GM12891 (cell line): Measurements from ENCODE around the gene DHRS13.
"Not testable (repeated sequence)": the region's sequence is repeated elsewhere in the genome, so short reads cannot be mapped to it uniquely, and the experiment has no call there.

Experiments
- DNase-seq: peaks from one replicate; pipeline ENCODE4 v3.0.0; 2011; ENCODE audit warnings: low spot score; ENCODE audit not compliant: insufficient read length
- FAIRE-seq: peaks from 2 replicates; lab custom pipeline; 2011; peaks lifted over from hg19 to GRCh38; lab: Jason Lieb, UNC
- PAX5 ChIP-seq: IDR thresholded peaks from 2 replicates; pipeline ENCODE4 v1.6.1; 2011; ENCODE audit warnings: low read length, moderate library complexity, mild to moderate bottlenecking; ENCODE audit not compliant: insufficient read depth, severe bottlenecking
- POLR2A ChIP-seq: IDR thresholded peaks from 2 replicates; pipeline ENCODE4 v1.6.1; 2011; ENCODE audit warnings: low read depth, low read length, control low read depth
- POLR2AphosphoS5 ChIP-seq: IDR thresholded peaks from 2 replicates; pipeline ENCODE4 v1.6.1; 2011; ENCODE audit warnings: low read depth, low read length, control low read depth
- POU2F2 ChIP-seq: IDR thresholded peaks from 2 replicates; pipeline ENCODE4 v1.6.1; 2011; ENCODE audit warnings: low read depth, mild to moderate bottlenecking, control low read depth, low read length, moderate library complexity
- SPI1 ChIP-seq: IDR thresholded peaks from 2 replicates; pipeline ENCODE4 v1.6.1; 2011; ENCODE audit warnings: low read depth, low read length, control low read depth
- TAF1 ChIP-seq: IDR thresholded peaks from 2 replicates; pipeline ENCODE4 v1.6.1; 2011; ENCODE audit warnings: low read depth, low read length, control low read depth

The DHRS13 gene

GRCh38 chr17:28885951-28886350 is 16.9 kb downstream of the DHRS13 start:
- TF ChIP-seq POLR2A (no peak), POU2F2 (no peak), TAF1 (no peak), SPI1 (no peak), POLR2AphosphoS5 (no peak), PAX5 (no peak)

DNA sequence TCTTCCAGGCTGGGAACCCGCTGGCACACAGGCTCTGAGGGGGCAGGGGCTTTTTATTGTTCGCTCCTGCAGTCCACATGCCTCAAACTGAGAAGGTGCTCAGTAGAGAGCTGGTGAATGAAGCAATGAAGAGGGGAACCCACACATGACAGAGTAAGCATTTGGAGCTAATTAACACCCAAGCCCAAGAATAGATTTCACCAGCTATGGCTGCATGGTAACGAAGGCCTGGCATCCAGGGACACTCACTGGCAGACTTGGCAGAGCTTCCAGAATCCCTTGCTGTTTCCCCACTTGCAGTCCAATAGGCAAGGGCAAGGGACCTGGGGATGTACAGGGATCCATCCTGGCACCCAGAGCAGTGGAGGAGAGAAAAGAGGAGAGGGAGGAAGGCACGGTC is 17.5 kb downstream of the DHRS13 start:
- no peak for TF ChIP-seq POU2F2
- TF ChIP-seq PAX5, result no peak
- no peak for TF ChIP-seq POLR2AphosphoS5
- TF ChIP-seq POLR2A, result no peak
- TF ChIP-seq SPI1, result no peak
- TF ChIP-seq TAF1, result no peak
- FAIRE-seq (no peak), DNase-seq (no peak)

More at GRCh38 chr17:28885951-28886350, 16.9 kb downstream of the DHRS13 start:
- DNase-seq, result no peak
- FAIRE-seq, result no peak

DNA sequence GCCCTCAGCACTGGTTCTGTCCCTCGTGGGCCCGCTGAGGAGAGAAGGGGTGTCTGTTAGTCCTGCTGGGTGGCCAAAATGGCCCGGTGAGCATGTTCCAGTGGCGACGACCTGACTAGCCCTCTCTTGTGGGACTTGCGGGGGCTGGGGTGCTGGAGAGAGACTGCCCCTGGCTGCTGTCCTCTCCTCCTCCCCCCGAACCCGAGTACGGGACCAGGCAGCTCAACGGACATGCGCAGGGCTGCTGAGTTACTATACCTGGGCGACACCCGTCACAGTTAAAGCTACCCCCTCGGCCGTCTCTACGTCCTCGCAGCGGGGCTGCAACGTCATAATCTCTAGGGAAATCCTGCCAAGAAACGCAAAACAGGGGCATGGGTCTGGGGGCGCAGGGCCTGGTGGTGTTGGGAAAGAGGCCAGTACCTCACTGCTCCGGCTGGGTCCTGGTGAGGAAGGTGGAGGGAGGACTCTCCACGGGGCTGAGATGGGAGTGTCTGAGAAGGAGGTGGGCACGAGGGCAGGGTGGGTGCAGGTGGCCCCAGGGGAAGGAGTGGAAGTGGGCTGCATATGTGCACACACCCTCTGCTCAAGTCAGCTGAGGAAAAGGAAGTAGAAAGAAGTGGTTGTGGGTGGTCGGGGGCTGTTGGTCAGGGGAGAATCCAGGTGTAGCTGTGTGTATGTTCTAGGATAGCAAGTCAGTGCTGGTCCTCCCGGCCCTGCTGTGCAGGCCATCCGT is 18.7 kb downstream of the DHRS13 start:
- TF ChIP-seq POLR2A (no peak), POLR2AphosphoS5 (no peak)

GRCh38 chr17:28882154-28882895 is 20.6 kb downstream of the DHRS13 start:
- DNase-seq, result no peak
- TF ChIP-seq POLR2AphosphoS5, result no peak
- TF ChIP-seq POU2F2, result no peak
- no peak for FAIRE-seq

More for the DNA sequence above, 18.7 kb downstream of the DHRS13 start:
- FAIRE-seq, result no peak
- no peak for DNase-seq

DNA sequence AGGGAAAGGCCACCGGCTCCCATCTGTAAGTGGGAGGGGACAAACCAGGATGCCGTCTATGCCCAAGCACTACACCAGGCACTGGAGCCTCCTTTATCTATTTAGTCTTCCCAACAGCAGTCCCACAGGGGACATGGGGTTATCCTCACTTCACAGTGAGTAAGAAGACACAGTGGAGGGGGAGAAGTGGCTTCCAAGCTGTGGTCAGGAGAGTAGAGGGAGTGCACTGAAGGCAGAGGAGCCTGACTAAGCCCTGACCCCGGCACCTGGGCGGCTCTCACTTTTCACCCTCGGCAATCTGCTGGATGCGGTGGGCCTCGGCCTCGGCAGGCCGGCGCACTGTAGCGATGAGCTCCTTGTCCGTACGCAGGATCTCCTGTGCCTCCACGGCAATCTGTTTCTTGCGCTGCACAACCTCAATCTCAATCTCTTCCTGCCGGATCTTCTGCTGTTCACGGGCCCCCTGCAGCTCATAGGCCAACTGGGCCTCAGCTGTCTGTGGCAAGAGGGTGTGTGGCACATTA is 21.3 kb downstream of the DHRS13 start:
- TF ChIP-seq POLR2A, result no peak
- no peak for DNase-seq
- FAIRE-seq, result no peak

DNA sequence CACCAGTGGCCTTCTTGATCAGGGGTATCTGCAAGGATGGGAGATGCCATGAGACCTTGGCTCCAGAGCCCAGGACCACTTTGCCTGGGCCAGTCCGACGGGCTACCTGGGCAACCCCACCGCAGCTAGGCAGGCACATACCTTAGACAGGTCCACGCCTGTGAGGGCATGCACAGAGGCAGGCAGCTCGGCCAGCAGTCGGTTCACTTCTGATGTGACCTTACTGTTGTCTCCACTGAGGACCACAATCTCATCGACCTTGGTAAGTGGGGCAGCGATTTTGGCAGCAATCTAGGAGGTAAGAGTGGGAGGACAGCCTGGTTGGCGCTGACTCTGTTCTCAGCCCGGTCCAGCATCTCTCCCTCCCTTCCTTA is 22.3 kb downstream of the DHRS13 start:
- DNase-seq (no peak), FAIRE-seq (no peak)
- no peak for TF ChIP-seq SPI1
- no peak for TF ChIP-seq POLR2A
- TF ChIP-seq TAF1, result no peak
- no peak for TF ChIP-seq PAX5
- no peak for TF ChIP-seq POLR2AphosphoS5
- no peak for TF ChIP-seq POU2F2

DNA sequence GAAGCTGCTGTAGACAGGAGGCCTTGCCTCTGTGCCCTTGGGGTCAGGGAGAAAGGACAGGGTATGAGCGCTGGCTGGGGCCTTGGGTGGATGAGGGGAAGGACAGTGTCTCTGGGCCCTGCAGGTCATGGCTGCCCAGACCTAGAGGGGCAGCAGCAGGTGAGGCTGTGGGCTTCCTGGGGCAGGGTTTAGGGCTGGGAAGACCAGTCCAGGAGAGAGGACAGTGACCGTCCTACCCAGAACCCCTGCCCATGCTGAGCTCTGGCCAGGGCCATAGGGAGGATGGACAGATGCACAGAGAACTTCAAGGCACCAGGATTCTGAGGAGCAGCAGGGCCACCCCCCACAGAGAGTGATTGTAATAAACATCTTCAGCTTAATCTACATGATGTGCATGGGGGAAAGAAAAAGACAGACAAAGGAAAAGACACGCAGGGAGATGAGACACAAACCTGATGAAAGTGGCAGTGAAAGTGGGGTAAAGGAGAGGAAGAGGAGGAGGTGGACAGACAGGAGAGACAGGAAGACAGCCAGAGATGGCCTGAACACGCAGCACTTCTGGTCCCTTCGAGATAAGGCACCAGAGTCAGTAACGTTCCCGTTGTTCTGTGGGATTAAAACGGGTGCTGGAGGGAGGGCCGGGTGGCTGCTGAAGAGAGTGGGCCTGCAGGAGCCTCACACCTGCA is 22.9 kb downstream of the DHRS13 start:
- FAIRE-seq (no peak), DNase-seq (no peak)
- no peak for TF ChIP-seq TAF1
- no peak for TF ChIP-seq SPI1

GRCh38 chr17:28878981-28879380 is 23.9 kb downstream of the DHRS13 start:
- DNase-seq (peak; percentile 70), FAIRE-seq (peak; percentile 91)
- TF ChIP-seq PAX5, result no peak
- TF ChIP-seq TAF1, result no peak
- TF ChIP-seq POLR2AphosphoS5, result no peak
- TF ChIP-seq POLR2A, result no peak
- TF ChIP-seq POU2F2, result no peak
- no peak for TF ChIP-seq SPI1

DNA sequence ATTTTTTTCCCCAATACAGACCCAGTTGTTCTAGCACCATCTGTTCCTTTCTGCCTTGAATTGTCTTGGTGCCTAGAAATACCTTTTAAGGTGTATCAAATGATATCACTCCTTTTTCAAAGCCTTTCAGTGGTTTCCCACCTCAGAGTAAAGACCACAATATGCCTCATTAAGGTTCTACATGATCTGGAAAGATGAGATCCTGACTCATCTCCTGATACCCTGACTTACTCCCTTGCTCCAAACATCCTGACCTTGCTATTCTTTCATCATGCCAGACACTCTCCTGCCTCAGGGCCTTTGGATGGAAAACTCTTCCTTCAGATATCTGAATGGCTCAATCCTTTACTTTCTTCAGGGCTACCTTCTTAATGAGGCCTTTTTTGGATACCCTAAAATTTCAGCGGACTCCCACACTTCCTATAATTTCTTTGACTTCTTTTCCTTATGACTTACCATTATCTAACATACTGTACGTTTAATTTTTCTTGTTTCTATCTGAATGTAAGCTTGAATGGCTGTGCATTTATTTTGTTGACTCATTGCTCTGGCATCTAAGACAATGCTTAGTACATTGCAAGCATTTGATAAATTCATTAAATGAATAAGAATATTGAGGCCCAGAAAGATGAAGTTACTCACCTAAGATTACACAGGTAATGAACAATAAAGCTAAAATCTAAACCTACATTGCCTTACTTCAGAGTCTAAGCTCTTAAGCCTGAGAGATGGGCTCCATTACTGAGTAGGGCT is 24.5 kb downstream of the DHRS13 start:
- TF ChIP-seq POU2F2 (no peak), TAF1 (no peak), PAX5 (no peak), SPI1 (no peak), POLR2A (no peak), POLR2AphosphoS5 (no peak)
- DNase-seq (no peak), FAIRE-seq (no peak)

DNA sequence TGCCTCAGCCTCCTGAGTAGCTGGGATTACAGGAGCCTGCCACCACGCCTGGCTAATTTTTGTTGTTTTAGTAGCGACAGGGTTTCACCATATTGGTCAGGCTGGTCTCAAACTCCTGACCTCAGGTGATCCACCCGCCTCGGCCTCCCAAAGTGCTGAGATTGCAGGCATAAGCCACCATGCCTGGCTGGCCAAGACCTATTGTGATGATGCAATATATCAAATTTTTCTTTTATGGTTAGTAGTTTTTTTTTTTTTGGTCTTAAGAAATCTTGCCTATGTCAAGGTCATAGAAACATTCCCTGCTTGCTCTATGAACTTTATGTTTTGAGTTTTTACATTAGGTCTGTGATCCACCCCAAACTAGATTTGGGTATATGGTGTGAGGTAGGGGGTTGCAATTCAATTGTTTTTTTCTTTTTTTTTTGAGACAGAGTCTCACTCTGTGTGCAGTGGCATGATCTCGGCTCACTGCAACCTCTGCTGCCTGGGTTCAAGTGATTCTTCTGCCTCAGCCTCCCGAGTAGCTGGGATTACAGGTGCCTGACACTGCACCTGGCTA is 25.6 kb downstream of the DHRS13 start:
- not testable (repeated sequence) for DNase-seq, FAIRE-seq
